ENCODE measurements around the gene PLCG1. TPM values are rescaled to one million over a fixed set of nuclear protein-coding genes. Genes with fewer than 3 reads are reported as not detected.

PLCG1 gene
- polyA plus RNA-seq, 3 donors: 144 to 202 (median 174) TPM

GRCh38 chr20:41219824-41220223 lies 82.5 kb downstream of the PLCG1 start:
- no peak for DNase-seq (ENCODE audit: extremely low read depth in 1 of 11, low read depth in 9 of 11, low spot score in 4 of 11)

DNA sequence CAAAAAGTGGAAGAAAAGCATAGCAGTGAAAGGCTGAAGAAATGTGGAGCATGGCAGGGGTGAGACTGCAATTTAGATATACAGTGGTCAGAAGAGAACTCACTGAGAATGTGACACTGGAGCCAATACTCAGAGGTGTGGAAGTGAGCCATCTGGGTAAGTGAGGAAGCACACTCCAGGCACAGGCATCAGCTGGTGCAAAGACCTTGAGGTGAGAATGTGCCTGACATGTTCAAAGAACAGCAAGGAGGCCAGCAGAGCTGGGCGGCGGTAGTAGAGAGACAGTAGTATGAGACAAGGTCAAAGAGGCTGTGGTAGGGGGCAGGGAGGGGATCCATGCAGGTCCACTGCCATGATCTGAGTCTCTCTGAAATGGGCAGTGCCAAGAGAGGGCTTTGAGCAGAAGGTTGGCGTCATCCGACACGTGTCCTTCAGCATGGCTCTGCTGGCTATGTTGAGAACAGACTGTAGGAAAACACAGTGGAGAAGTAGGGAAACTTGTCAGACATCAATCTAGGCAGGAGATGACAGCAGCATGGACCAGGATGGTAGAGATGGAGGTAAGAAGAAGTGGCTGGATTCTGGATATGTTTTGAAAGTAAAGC lies 84.4 kb downstream of the PLCG1 start:
- DNase-seq (ENCODE audit: extremely low read depth in 1 of 11, low read depth in 9 of 11, low spot score in 4 of 11): no peak

GRCh38 chr20:41222296-41222695 lies 85.0 kb downstream of the PLCG1 start:
- no peak for DNase-seq (ENCODE audit: extremely low read depth in 1 of 11, low read depth in 9 of 11, low spot score in 4 of 11)

- DNase-seq (ENCODE audit: extremely low read depth in 1 of 11, low read depth in 9 of 11, low spot score in 4 of 11): no peak
Measured at GRCh38 chr20:41222703-41223102, 85.4 kb downstream of the PLCG1 start.

DNA sequence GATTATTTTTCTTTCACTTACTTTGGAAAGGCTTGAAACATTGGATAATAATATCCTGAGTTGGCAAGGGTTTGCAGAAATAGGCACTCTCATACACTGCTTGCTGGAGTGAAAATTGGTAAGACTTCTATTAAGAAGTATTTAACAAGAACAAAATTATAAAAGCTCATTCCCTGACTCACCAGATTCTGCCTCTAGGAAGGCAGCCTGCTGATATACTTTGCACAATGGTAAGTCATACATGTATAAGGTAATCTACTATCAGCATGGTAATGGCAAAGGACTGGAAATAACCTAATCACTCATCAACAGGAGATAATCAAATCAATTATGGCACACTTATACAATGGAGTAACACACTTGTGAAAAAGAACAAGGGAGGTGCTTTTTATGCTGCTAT lies 85.8 kb downstream of the PLCG1 start:
- no peak for DNase-seq (ENCODE audit: extremely low read depth in 1 of 11, low read depth in 9 of 11, low spot score in 4 of 11)

DNA sequence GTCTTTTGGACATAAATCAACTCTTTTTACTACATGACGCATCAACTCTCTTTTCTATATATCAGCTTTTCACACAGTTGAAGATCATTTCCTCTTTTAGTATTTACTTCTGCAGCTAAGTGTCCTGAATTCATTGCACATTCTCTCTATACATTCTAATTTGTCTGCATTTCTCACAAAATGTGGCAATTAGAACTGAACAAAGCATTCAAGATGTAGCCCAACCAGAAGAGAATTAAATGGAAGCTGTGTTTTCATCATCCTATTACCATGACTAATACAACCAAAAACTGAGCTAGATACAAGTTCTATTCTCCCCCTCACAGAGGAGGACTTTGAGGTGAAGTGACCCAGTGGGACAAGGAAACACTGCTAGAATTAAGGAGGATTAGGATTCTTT lies 86.9 kb downstream of the PLCG1 start:
- DNase-seq (ENCODE audit: extremely low read depth in 1 of 11, low read depth in 9 of 11, low spot score in 4 of 11): no peak

- DNase-seq (ENCODE audit: extremely low read depth in 1 of 11, low read depth in 9 of 11, low spot score in 4 of 11): no peak
Measured at GRCh38 chr20:41225091-41225490, 87.7 kb downstream of the PLCG1 start.

GRCh38 chr20:41226426-41226825 lies 89.1 kb downstream of the PLCG1 start:
- no peak for DNase-seq (ENCODE audit: extremely low read depth in 1 of 11, low read depth in 9 of 11, low spot score in 4 of 11)

Other genes with a start within 250 kb of the PLCG1 start
- gene TOP1, start 108.7 kb upstream of the PLCG1 start, polyA plus RNA-seq (ENCODE audit: insufficient read length in 3 of 3): 100 to 1,000 TPM; 102 to 124 (median 115) TPM
- gene ZHX3, start 180.2 kb downstream of the PLCG1 start, polyA plus RNA-seq (ENCODE audit: insufficient read length in 3 of 3): 10 to 100 TPM; 20.9 to 24.0 (median 23.3) TPM
- 10 to 100 TPM; 10.5 to 19.9 (median 11.6) TPM for gene LPIN3, start 203.3 kb downstream of the PLCG1 start, polyA plus RNA-seq (ENCODE audit: insufficient read length in 3 of 3)
- 10 to 100 TPM in 1 of 3 donors, 1 to 10 TPM in 2; 8.0 to 11.5 (median 8.3) TPM for gene EMILIN3, start 229.3 kb downstream of the PLCG1 start, polyA plus RNA-seq (ENCODE audit: insufficient read length in 3 of 3)